Spleen (tissue), 7 donors: Measurements from ENCODE around the gene SOX8.

Experiments used
- CTCF ChIP-seq, 11 experiments: fragments of 200-600 bp in 7 of 11; fragments of 450-650 bp in 4 of 11; sonication (generic) in 4 of 11; IDR thresholded peaks in 8 of 11; conservative IDR thresholded peaks in 3 of 11; 1 replicate in 7 of 11; 2 replicates in 4 of 11; pipeline versions ENCODE4 v1.4.0 to v1.8.0; 2016 to 2021; ENCODE audit warnings: antibody characterized with exemption in 11 of 11, inconsistent platforms in 4 of 11, mild to moderate bottlenecking in 1 of 11
- POLR2A ChIP-seq, 3 donors: fragments of 450-650 bp; IDR thresholded peaks; one replicate each; pipeline ENCODE4 v1.5.1; 2017; ENCODE audit warnings: antibody characterized with exemption in 3 of 3, mild to moderate bottlenecking in 1 of 3
- POLR2AphosphoS5 ChIP-seq, 3 donors: sonication (generic); formaldehyde crosslinking; IDR thresholded peaks; one replicate each; pipeline ENCODE4 v1.5.1; 2017; ENCODE audit warnings: antibody characterized with exemption in 3 of 3
- donor health status: DM: no; HTN: no; CAD: no; lungs with moderate emphysema.
- donor health status: DM: no; HTN: no; CAD: no.
- donor health status: DM: no; HTN: no; CAD: no.

GRCh38 chr16:987906-988305 is 6.3 kb downstream of the SOX8 start:
- no peak for TF ChIP-seq CTCF (IDR thresholded peaks at IDR 0.05 in 8 of 11, conservative IDR thresholded peaks at IDR 0.05 in 3 of 11)
- no peak for TF ChIP-seq POLR2A (IDR thresholded peaks at IDR 0.05)
- no peak for TF ChIP-seq POLR2AphosphoS5 (IDR thresholded peaks at IDR 0.05)
